Left kidney (tissue), 8 donors: ENCODE data around the gene OLIG2. TPM values are rescaled to one million over a fixed set of nuclear protein-coding genes. Genes with fewer than 3 reads are reported as not detected.

Experiments used
- DNase-seq: peaks from one replicate; pipeline ENCODE4 v3.0.0-alpha.2; 2013
- long read RNA-seq, 8 donors: transcript quantifications; one replicate each; lab custom pipeline, GENCODE V29; 2026
- polyA plus RNA-seq: library from polyadenylated mRNA; unstranded; fragments of 120-200 nt; gene quantifications from one replicate; pipeline ENCODE4 v1.2.1, GENCODE V29; 2013; ENCODE audit not compliant: insufficient read length

OLIG2 gene
- not detected for polyA plus RNA-seq
- long read RNA-seq, donor 1: 0 reads
- long read RNA-seq, donor 2: 0 reads
- long read RNA-seq, donor 3: 0 reads
- long read RNA-seq, donor 4: 0 reads
- long read RNA-seq, donor 5: 0 reads
- long read RNA-seq, donor 6: 0 reads
- long read RNA-seq, donor 7: 0 reads
- long read RNA-seq, donor 8: 0 reads

GRCh38 chr21:33025489-33026442 is at the start of gene OLIG2:
Gene OLIG2 (plus strand): TSS chr21:33025935. CDS start chr21:33026863, 928 bp downstream.
- no peak for DNase-seq

- DNase-seq: no peak
Observed at GRCh38 chr21:32976791-32977190, 48.9 kb upstream of the OLIG2 start.

- no peak for DNase-seq
Observed at GRCh38 chr21:32977216-32977615, 48.5 kb upstream of the OLIG2 start.

- no peak for DNase-seq
Observed at GRCh38 chr21:32978331-32979270, 47.1 kb upstream of the OLIG2 start.

- no peak for DNase-seq
Observed at GRCh38 chr21:32979598-32980268, 46.0 kb upstream of the OLIG2 start.

- DNase-seq: no peak
Observed at GRCh38 chr21:32981096-32981495, 44.6 kb upstream of the OLIG2 start.

GRCh38 chr21:32990666-32991065 is 35.1 kb upstream of the OLIG2 start:
- no peak for DNase-seq

- DNase-seq: no peak
Observed at GRCh38 chr21:32991361-32991760, 34.4 kb upstream of the OLIG2 start.

- no peak for DNase-seq
Observed at GRCh38 chr21:32993894-32994293, 31.8 kb upstream of the OLIG2 start.

GRCh38 chr21:32994305-32994704 is 31.4 kb upstream of the OLIG2 start:
- DNase-seq: no peak

GRCh38 chr21:33007747-33008146 is 18.0 kb upstream of the OLIG2 start:
- DNase-seq: no peak

GRCh38 chr21:33008333-33009051 is 17.2 kb upstream of the OLIG2 start:
- no peak for DNase-seq

- no peak for DNase-seq
Observed at GRCh38 chr21:33010931-33011330, 14.8 kb upstream of the OLIG2 start.

- no peak for DNase-seq
Observed at GRCh38 chr21:33011462-33011861, 14.3 kb upstream of the OLIG2 start.

GRCh38 chr21:33013626-33014025 is 12.1 kb upstream of the OLIG2 start:
- no peak for DNase-seq

- no peak for DNase-seq
Observed at GRCh38 chr21:33014331-33014730, 11.4 kb upstream of the OLIG2 start.

- no peak for DNase-seq
Observed at GRCh38 chr21:33015096-33015495, 10.6 kb upstream of the OLIG2 start.

- DNase-seq: no peak
Observed at GRCh38 chr21:33015756-33016155, 10.0 kb upstream of the OLIG2 start.

- no peak for DNase-seq
Observed at GRCh38 chr21:33018707-33019465, 6.8 kb upstream of the OLIG2 start.

- DNase-seq: no peak
Observed at GRCh38 chr21:33019516-33019884, 6.2 kb upstream of the OLIG2 start.
